Mucosa of stomach (tissue), 1 donor: ENCODE data around the gene TSPAN5.

ENCODE experiments used
- H3K27me3 ChIP-seq: one replicate; pipeline ENCODE4 v1.7.0; 2013; ENCODE audit warnings: mild to moderate bottlenecking, low read length; ENCODE audit not compliant: control insufficient read depth, insufficient read depth
- H3K36me3 ChIP-seq: one replicate; pipeline ENCODE4 v1.7.0; 2013; ENCODE audit warnings: low read length; ENCODE audit not compliant: control insufficient read depth, insufficient read depth
- H3K4me1 ChIP-seq: one replicate; pipeline ENCODE4 v1.7.0; 2013; ENCODE audit warnings: mild to moderate bottlenecking, low read length; ENCODE audit not compliant: control insufficient read depth, insufficient read depth
- H3K4me3 ChIP-seq: one replicate; pipeline ENCODE4 v1.7.0; 2013; ENCODE audit warnings: low read length
- H3K9ac ChIP-seq: one replicate; pipeline ENCODE4 v1.7.0; 2013; ENCODE audit warnings: mild to moderate bottlenecking, low read length, moderate library complexity
- H3K9me3 ChIP-seq: one replicate; pipeline ENCODE4 v1.7.0; 2013; ENCODE audit warnings: mild to moderate bottlenecking, low read length, moderate library complexity; ENCODE audit not compliant: control insufficient read depth
- donor health status: Pancreatic carcinoma.

TSPAN5 gene

DNA sequence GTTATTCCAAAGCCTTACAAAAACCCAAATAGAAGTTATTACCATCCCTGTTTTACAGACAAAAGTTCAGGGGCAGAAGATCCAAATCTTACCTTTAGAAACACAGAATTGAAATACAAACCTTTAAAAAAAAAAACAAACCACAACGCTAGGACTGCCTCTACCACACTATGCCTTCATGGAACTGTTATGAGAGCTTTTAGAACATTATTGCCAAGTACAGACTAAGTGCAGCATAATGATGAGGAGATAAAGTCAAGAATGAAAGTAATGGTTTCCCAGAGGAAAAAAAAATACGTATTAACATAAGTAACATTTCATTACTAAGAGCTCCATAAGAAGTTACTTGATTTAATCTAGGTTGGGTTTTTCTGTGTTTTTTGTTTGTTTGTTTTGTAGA is 34.3 kb downstream of the TSPAN5 start:
- H3K27me3 ChIP-seq, result no peaks in the 10 kb centered on the region
- H3K4me3 ChIP-seq, result no peak overlapping the region
- H3K36me3 ChIP-seq, result no peaks in the 10 kb centered on the region
- no peaks in the 10 kb centered on the region for H3K4me1 ChIP-seq
- no peaks in the 10 kb centered on the region for H3K9me3 ChIP-seq
- no peak overlapping the region for H3K9ac ChIP-seq

DNA sequence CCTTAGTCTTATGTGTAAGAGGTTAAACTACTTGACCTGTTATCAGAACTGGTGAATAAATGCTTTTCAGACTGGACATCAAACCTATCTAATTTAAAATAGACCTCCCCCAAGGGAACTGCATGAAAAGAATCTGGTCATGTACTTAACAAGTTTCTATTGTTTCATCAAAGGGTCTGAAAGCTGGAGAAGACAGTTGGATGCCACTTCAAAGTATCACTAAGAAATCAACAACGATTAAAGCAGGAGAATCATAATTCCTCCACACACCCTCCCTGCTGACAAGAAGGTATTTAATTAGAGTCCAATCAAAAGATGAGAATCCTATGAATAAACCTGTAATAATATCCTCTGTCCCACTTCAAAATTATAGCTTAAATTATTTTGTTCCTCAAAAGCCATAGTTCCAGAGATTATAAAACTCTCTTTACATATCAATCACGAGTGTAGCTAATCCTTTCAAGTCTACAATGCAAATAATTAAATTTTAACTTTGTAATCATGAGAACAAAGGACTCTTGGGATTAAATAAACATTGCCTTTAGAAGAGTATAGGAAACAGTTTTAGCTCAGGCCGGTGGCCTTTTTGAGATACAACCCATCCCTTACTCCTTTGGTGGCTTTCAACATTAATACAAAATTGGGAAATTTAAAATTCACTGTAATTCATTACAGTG is 35.1 kb downstream of the TSPAN5 start:
- H3K27me3 ChIP-seq, result no peaks in the 10 kb centered on the region
- no peaks in the 10 kb centered on the region for H3K4me1 ChIP-seq
- no peaks in the 10 kb centered on the region for H3K36me3 ChIP-seq
- H3K9me3 ChIP-seq, result no peaks in the 10 kb centered on the region
- H3K9ac ChIP-seq, result no peak overlapping the region
- no peak overlapping the region for H3K4me3 ChIP-seq

DNA sequence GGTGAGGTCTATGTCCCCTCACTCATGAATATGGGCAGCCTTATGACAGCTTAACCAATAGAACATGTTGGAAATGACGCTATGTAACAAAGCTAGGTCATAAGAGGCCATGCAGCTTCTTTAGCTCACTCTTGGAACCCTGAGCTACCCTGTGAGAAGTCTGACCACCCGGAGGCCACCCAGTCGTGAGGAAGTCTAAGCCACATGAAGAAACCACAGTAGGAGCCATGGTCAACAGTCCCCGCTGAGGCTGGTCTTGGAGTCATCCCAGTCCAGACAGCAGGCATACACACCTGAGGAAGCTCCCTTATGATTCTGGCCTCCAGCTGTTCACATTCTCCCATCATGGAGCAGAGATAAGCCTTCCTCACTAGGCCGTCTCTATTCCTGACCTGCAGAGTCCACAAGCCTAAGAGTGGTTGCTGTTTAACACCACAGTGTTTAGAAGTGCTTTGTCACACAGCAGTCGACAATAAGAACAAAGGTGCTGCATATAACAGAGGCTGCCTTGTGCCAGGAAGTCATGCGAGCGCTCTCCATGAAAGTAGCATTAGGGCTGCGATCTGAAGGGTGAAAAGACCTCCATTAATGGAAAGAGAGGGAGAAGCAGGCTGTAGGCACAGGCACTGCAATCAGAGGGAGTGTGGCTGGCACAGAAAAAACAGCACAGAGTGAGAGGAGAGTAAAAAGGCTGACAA is 38.2 kb downstream of the TSPAN5 start:
- Histone ChIP-seq H3K4me3 (no peak overlapping the region), H3K9ac (no peak overlapping the region), H3K36me3 (no peaks in the 10 kb centered on the region), H3K27me3 (no peaks in the 10 kb centered on the region), H3K4me1 (no peaks in the 10 kb centered on the region), H3K9me3 (no peaks in the 10 kb centered on the region)

DNA sequence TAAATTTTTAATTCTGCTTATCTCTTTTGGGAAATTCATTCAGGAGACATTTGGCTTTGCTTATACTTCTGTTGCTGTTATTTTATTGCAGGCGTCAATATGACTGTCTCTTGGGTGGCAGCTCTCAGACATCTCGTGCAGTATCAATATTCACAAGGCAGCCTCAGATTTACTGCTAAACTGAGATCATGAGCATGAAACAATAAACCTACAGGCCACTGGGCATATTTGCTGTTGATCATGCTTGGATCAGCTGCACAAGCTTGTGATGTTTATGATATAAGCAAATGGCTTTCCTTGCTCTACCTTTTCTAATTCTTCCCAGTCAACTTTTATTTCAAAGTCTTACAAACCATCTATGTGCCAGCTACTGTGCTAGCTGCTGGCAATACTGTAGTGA is 39.2 kb downstream of the TSPAN5 start:
- Histone ChIP-seq H3K9ac (no peak overlapping the region), H3K4me3 (no peak overlapping the region), H3K9me3 (no peaks in the 10 kb centered on the region), H3K36me3 (no peaks in the 10 kb centered on the region), H3K27me3 (no peaks in the 10 kb centered on the region), H3K4me1 (no peaks in the 10 kb centered on the region)

DNA sequence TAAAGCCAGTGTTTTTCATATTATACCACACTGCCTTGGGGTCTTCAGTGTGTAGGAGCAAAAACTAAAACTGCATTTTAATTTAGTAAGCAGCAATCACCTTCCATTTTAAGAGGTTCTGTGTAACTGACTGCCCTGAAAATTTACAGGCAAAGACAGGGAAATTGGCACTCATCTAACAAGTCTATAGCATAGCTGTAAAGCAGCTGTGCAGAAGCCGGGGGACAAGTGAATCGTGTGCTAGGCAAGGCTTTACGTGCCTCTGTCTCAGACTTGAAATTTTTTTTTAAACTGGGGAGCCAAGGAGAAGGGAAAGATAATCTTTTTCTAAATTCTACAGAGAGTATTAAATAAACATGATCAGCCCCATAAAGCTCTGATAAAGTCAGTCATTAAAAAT is 39.7 kb downstream of the TSPAN5 start:
- no peaks in the 10 kb centered on the region for H3K36me3 ChIP-seq
- H3K4me1 ChIP-seq, result no peaks in the 10 kb centered on the region
- H3K4me3 ChIP-seq, result no peak overlapping the region
- no peak overlapping the region for H3K9ac ChIP-seq
- H3K27me3 ChIP-seq, result no peaks in the 10 kb centered on the region
- H3K9me3 ChIP-seq, result no peaks in the 10 kb centered on the region

DNA sequence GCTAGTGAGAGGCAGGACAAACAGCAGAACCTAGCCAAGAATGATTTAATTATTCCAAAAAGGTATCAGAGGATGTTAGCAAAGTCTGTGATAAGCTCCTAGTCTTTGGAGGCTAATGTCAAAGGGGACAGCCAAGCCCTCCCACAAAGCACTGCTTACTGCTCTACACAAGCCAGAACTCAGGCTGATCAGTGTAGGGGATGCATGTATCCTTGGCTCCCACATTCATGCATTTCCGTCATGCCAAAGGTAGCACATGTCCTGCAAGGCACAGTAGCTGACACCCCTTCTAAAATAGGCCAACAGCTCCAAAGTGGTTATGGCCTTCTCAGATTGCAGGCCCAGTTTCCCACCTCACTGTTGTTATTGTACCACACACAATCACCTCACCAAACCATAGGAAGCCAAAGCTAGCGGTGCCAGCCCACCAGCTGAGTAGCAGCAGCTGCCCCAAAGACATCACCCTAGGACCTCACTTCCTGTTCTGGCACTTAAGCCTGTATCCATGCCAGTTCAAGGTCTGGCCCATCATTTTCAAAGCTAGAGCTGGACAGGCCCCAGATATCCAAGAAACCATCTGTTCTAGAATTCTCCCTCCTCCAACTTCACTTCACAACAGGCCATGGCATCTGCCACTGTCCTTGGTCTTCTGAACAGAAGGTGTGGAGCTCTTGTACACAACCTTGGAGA is 40.9 kb downstream of the TSPAN5 start:
- Histone ChIP-seq H3K4me1 (no peaks in the 10 kb centered on the region), H3K27me3 (no peaks in the 10 kb centered on the region), H3K4me3 (no peak overlapping the region), H3K9ac (no peak overlapping the region), H3K9me3 (no peaks in the 10 kb centered on the region), H3K36me3 (no peaks in the 10 kb centered on the region)

DNA sequence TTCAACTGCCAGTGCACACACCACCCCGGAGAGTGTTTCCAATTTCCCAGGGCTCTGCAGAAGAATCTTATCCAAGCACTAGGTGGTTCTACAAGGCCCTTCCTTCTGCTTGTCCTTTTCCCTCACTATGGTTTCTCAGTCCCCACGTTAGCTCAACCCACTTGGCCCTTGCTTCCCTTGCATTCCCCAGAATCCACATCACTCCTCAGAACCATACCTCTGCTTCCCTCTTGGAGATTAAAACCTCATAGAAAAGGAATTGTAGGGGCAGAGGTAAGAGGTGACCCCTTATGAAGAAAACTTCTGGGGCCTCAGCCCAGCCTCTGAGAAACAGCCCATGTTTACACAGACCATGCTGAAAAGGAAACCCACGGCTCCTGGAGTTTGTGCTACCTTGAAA is 42.4 kb downstream of the TSPAN5 start:
- Histone ChIP-seq H3K27me3 (no peaks in the 10 kb centered on the region), H3K9ac (no peak overlapping the region), H3K9me3 (no peaks in the 10 kb centered on the region), H3K36me3 (no peaks in the 10 kb centered on the region), H3K4me1 (no peaks in the 10 kb centered on the region), H3K4me3 (no peak overlapping the region)

DNA sequence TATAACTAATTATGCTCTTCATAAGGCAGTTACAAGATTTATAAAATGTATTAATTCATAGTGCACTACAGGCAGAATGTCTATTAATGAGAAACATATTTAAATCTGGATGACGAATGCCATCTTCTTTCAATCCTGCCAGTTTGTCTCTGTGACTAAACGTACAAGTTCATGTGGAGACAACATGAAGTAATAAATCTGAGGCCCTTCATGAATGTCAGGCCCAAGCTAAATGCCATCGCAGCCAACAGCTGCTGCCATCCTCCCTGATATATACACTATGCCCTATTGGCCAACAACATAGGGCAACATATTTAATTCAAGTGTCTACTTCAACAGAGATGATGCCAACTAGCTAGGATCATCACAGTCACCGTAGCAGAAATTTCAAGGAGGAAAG is 43.7 kb downstream of the TSPAN5 start:
- Histone ChIP-seq H3K4me3 (no peak overlapping the region), H3K9ac (no peak overlapping the region), H3K4me1 (no peaks in the 10 kb centered on the region), H3K9me3 (no peaks in the 10 kb centered on the region), H3K27me3 (no peaks in the 10 kb centered on the region), H3K36me3 (no peaks in the 10 kb centered on the region)

DNA sequence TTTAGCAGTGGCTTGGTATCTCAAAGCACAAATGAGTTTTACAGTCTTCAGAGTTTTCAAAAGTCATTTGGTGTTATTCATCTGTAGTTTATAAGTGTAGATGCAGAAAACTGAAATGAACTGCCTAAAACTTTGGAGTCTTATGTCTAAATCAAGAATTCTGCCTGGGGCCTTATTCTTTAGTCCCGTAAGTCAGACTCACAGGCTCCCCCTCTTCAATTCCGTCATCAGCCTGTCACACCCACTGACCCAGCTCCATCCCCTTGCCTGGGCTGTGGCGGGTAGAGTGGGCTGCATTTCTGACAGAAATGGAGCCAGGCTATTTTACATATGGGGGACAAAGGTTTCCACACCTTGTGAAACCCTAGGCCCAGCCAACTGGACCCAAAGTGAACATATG is 44.3 kb downstream of the TSPAN5 start:
- Histone ChIP-seq H3K4me3 (no peak overlapping the region), H3K9ac (no peak overlapping the region), H3K36me3 (no peaks in the 10 kb centered on the region), H3K4me1 (no peaks in the 10 kb centered on the region), H3K9me3 (no peaks in the 10 kb centered on the region), H3K27me3 (no peaks in the 10 kb centered on the region)

DNA sequence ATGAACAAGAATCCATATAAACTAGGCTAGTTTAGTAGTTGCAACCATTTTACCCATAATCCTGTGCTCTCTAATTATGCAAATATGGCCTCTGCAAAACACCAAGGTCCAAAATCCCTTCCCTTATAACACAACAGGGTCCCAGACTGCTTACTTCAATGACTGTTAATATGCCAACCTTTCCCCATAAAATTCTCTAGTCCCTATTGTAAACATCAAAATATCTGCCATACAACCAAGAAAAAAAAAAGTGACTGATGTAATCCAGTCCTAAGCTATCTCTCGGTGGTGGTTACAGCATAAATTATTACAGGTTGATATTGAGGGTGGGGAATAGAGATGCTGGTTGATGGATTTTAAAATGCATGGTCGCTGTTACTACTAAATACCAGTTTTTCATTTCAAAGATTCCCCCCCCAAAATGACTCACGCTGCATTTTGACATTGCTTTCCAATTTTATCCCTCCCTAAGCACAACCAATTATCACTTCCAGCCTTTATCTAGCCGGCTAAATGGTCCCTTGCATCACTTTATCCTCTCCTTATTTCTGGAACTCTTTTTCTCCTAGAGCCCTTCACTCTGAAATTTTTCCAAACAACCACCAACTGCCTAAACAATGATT is 44.8 kb downstream of the TSPAN5 start:
- Histone ChIP-seq H3K36me3 (no peaks in the 10 kb centered on the region), H3K4me1 (no peaks in the 10 kb centered on the region), H3K9ac (no peak overlapping the region)

DNA sequence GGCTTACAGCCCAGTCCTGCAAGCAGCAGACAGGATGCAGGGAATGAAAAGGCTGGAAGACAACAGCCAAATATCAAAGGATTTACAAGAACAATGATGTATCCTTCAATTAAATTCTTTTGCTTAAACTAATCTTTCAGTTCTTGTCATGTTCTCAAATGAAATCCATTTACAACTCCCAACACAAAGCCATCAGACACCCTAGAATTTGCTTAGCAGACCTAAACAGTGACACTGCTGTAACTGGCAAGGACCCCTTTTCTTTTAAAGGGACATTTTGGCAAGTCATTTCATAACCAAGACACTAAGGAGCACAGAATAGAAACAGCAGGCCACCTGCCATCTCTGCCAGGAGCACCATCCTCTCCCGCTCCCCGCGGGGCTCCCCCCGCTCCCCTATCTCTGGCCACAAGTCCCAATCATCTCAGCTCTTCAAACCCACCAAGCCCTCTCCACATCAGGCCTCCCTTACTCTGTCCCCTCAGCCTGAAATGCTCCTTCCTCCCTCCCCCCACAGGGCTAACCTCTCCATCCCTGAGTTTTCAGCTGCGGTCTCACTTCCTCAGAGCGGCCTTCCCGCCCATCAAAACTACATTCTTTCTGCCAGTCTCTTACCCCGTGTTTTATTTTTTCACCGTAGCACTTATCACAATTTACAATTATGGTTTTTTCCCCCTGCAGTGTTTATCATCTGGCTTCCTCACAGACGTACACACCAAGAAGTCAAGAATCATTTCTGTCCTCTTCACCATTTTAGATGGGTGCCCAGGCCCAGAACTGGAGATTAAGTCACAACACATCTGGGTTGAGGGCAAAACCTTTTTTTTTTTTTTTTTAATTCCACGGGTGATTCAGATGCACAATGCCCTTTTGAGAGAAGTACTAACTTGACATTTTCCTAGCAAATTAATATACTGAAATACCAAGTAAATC is 45.8 kb downstream of the TSPAN5 start:
- Histone ChIP-seq H3K36me3 (no peaks in the 10 kb centered on the region), H3K9me3 (no peaks in the 10 kb centered on the region), H3K4me3 (no peak overlapping the region), H3K9ac (no peak overlapping the region), H3K27me3 (no peaks in the 10 kb centered on the region), H3K4me1 (no peaks in the 10 kb centered on the region)

More for the DNA sequence above, 44.8 kb downstream of the TSPAN5 start:
- Histone ChIP-seq H3K9me3 (no peaks in the 10 kb centered on the region), H3K27me3 (no peaks in the 10 kb centered on the region), H3K4me3 (no peak overlapping the region)
